ENCODE measurements around the gene SLC7A6.

SLC7A6 gene

DNA sequence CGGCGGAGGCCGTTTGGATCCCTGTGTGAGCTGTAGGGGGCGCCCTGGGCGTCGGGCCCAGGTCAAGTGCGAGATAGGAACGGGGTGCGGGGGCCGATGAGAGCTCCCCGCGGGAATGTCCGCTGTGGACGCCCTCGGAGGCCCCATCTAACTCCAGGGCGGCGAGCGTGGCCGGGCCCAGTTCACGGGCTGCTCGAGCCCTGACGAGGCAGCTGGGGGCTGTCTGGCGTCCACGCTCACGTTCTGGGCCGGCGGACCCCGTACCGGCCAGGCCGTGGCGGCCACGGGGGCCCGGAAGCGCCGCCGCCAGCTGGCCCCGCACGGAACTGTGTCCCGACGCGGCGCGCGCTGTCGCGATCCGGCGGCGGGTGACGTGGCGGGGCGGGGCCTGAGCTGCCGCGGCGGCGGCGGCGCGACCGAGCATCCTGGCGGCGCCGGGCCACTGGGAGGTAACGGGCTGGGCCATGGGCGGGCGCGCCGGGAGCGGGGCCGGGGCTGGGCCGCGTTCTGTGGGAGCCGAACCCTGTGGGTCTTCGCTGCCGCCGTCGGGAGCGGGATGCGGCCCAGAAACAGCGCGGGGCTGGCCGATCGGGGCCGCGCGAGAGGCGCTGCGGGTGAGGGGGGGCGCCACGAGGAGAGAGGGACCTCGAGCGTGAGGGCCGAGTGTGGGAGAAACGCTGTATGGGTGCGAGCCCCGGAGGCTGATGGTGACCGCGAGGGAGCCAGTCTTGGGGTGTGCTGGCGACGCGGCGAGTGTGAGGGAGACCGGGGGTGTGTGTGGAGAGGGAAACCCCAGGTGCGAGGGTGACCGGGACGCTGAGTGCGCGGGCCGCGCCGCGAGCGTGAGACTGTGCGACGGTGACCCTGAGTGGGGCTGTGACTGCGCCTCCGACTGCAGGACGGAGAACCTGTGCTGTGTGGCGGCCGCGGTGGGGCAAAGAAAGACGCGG lies at the start of gene SLC7A6:
Gene SLC7A6 (plus strand): TSS at position 399 of the 950 bp plus-strand sequence. CDS start 10,201 bp downstream, outside the sequence.
- DNase-seq (ENCODE audit: low read depth in 2 of 2) = no peak

DNA sequence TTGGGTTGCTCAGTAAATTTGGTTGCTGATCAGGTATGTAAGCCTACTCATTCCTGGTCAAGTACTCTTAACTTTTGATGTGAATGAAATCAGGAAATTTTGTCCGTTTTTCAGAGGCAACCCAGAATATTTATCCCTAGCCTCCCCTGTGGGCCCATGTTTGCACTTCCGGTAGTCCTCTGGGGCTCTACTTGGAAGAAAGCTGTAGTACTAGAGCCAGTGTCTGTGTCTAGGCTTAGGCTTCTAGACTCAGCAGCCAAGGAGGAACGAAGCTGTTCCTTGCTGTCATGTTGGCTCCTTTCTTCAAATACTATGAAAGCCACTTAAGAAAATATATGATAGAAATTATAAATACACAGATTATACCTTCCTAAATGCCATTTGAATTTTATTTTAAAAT lies 49.6 kb upstream of the SLC7A6 start:
- DNase-seq (ENCODE audit: low read depth in 2 of 2) = no peak

DNA sequence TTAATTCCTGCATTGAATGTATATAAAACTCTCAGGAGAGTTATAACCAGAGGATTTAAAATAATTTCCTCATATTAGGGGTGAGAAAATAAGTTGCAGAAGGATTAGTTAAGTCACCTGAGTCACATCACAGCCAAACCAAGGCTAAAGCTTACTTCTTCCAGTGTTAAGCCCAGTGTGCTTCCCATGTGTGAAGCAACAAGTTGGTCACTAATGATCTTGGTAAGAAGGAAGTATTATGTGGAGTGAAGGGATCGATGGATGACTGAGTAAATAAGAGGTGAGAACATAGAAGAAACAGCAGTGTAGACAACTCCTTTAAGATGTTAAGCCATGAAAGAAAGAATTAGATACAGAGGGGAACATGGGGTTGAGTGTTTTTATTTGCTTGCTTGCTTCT lies 49.0 kb upstream of the SLC7A6 start:
- no peak for DNase-seq (ENCODE audit: low read depth in 2 of 2)

DNA sequence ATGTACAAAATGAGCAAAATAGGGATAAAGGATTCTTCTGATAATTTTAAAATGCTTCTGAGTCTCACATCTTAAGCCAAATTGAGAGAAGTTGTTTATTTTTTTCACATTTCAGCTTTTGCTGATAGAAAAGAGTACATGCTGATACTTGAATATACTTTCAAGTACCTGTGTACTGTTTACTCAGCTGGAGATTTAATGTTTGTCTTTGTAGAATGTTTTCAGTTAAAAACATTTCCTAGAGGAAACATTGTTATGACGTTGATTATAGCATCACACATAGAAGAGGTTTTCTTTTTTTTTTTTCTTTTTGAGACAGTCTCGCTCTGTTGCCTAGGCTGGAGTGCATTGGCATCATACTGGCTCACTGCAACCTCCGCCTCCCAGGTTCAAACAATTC lies 48.1 kb upstream of the SLC7A6 start:
- DNase-seq (ENCODE audit: low read depth in 2 of 2) = no peak

DNA sequence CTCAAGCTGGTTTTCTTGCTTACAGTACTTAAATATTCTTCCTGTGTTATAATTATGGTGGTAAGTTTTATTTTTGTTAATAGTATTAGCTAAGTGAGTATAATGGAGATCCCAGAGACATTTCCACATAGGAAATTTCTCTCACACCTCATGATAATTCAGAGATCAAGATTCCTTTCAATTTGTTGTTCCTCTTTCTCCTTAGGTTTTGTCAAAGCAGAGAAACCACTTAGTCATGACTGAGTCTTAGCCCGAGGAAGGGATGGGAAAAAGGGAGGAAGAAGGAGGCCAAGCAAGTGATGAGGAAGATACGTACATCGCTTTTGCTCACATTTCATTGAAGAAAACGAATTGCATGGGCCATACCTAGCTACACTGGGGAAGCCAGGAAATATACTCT lies 46.8 kb upstream of the SLC7A6 start:
- DNase-seq (ENCODE audit: low read depth in 2 of 2) = no peak

DNA sequence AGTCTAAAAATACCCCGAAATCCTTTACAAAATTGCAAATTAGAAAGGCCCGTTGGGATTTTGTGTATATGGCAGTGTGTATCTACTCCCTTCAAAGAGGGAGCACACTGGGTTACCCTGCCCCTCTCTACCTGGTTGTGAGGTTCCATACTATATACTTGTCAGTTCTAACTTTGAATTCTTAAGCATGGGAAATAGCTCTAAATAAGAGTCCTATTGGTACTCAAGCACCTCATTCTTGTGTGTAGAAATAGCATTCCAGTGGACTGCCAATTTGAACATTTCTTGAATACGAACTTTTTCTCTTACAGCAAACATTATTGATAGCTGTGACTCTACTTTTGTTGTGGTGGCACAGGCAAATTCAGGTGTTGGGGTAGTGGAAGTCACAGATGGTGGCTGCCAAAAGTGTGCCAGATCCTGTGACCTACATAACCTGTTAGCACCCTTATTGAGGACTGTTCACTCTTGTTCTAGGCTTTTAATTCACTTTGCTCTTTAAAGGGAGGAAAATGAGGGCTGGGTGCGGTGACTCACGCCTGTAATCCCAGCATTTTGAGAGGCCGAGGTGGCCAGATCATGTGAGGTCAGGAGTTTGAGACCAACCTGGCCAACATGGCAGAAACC lies 44.5 kb upstream of the SLC7A6 start:
- no peak for DNase-seq (ENCODE audit: low read depth in 2 of 2)

DNA sequence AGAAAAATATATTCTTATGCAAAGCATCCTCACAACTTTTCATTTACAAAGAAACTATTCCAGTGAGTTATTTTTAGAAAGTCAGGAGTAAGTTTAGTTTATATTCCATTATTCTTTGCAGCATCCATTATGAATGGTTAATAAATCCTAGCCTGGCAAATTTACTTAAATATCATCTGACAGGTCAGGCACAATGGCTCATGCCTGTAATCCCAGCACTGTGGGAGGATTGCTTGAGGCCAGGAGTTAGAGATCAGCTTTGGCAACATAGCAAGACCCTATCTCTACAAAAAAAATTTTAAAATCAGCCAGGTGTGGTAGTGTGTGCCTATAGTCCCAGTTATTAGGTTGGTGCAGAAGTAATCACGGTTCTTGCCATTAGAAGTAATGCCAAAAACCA lies 41.3 kb upstream of the SLC7A6 start:
- no peak for DNase-seq (ENCODE audit: low read depth in 2 of 2)

DNA sequence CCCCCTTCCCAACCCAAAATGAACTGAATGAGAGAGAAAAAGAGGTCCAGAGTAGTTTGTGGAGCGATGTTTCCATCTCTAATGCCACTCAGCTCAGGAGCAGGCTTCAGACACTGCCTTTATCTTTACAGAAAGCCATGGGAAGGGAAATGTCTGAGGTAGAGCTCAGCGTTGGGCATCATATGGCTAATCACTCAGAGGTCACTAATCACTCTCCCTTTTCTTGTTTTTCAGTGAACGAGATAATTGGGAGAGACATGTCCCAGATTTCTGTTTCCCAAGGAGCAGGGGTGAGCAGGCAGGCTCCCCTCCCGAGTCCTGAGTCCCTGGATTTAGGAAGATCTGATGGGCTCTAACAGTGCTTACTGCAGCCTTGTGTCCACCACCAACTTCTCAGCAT lies 38.2 kb upstream of the SLC7A6 start:
- DNase-seq (ENCODE audit: low read depth in 2 of 2) = no peak

DNA sequence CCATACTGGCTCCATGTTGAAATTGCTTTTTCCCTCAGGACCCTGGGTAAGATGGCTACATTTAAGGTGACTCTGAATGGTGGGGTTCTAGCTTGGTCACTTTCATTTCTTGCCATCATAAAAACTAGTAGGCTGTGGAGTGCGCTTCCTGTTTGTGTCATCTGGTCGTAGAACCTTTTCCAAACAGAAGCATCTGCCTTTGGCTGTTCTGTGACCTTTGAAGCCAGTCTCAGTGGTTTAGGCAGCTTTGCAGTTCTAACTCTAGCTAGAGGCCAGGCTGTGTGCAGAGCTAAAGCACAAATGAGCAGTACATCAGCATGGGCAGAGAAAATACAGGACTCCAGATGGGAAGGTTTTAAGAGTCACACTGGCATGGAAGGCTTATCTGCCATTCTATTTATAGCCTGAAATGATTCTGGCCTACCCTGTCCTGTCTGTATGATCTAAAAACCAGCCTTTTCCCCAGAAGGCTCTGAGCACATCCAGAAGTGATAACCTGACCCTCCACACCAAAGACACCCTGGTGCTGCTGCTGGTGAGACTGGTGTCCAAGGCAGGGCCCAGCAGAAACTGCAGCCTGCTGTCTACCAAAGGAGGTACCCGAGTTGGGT lies 37.0 kb upstream of the SLC7A6 start:
- DNase-seq (ENCODE audit: low read depth in 2 of 2) = no peak

DNA sequence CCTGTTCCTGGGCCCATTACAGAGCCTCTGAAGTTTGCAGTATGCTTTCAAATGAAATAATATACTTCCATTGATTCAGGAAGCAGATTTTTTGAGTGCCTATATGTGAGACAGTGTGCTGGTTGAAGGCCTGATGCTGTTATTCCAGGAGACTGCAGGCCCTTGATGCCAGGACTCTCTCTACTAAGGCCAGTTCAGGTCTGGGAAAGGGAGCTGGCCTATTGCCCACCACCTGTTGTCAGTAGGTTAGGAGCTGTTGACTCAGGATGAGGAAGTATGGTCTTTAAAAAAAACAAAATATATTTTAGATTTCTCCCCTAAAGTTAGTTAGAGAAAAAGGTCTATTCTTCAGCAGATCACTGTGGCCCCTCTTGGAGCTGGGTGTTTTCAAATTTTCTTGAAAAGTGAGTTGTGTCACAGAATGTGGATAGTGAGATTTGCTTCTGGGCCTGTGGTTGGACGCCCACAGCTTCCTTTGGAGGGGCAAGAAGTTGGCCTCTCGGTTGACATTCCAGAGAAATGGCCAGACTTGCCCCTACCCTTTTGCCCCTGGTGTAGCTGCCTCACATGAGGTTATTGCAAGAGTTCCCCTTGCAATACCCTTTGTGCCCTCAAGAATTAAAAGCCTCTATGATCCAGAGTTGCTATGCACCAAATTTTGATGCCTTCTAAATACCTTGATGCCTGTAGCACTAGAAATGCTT lies 36.3 kb upstream of the SLC7A6 start:
- DNase-seq (ENCODE audit: low read depth in 2 of 2) = no peak

DNA sequence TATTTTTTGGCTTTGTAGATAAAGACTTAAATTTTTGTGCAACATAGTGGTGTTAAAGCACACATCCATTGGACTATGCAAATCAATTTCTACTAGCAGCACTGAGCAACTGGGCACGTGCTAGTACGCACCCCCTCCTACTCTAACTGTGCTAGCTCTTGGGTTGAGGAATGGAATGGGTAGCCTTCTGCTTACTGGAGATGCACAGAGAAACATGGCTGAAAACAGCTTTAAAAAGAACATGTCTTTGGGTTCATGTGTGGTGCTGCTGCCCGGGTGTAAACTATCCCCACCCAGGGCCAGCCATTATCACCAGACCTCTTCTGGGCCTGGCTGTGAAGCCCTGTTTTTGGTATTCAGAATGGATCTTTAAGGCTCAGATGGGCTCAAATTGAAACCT lies 35.7 kb upstream of the SLC7A6 start:
- no peak for DNase-seq (ENCODE audit: low read depth in 2 of 2)

DNA sequence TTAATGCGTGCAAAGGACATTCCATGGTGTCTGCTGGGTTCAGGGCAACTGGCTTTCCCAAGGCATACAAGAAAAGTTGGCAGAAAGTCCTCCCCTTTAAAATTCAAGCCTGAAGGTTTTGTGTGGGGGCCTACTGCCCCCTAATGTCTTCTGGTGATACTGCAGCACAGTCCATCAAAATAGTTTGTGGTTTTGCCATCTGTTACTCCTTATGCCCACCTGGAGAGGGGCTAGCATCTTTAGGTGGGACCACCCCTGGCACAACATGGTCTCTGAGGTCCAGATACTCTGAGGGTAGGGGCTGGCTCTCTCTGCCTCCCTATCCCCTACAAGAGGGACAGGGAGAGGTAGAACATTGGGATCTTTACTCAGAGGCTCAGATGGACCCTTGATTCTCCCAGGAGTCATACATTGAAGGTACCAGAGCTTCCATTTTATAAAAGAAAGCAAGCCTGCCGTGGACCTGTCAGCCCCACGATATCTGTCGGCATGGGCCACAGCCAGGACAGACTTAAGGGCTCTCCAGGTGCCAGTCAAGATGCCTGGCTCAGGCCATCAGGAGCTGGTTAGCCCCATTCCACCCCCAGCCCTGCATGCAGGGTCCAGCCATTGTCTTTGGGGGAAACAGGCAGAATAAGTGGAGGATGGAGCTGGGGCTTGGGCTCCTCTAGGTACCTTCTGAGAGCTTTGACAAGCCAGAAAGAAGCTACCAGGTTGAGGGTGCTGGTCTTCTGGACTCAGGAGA lies 34.7 kb upstream of the SLC7A6 start:
- peak in 1 of 2 experiments; percentile 38 for DNase-seq (ENCODE audit: low read depth in 2 of 2)

DNA sequence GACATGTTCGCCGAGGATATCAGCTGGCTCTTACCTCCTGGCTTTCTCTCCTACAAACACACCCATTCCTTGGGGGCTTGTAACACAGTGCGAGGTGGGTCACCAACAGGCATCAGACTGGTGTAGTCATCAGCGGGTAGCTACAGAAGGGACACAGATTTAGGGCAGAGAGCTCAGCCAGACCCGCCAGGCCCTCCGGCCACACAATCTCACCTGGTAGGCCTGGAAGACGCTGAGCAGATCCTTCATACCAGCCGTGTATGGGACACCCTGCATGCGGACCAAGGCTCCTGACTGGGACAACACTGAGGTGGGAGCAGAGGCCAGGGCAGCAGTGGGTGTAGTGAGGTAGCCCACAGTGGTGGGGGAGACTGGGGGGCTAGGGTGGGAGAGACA lies 34.2 kb upstream of the SLC7A6 start:
- no peak for DNase-seq (ENCODE audit: low read depth in 2 of 2)

DNA sequence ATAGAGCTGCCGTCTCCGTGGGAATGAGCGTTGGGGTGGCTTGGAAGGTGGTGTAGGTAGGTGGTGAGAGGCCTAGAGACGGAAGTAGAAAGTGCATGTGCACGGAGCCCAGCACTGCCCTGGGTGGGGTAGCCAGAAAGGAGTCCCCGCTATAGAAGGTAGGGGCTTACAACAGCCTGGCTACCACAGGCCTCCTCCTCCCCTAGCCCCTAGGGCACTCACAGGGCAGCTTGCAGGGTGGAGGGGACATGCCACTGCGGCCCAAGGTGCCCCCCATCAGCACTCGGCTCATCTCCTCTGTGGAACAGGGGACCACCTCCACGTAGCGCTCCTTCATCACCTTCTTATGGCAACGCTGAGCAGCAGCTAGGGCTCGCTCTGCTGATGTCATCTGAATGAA lies 33.4 kb upstream of the SLC7A6 start:
- no peak for DNase-seq (ENCODE audit: low read depth in 2 of 2)

DNA sequence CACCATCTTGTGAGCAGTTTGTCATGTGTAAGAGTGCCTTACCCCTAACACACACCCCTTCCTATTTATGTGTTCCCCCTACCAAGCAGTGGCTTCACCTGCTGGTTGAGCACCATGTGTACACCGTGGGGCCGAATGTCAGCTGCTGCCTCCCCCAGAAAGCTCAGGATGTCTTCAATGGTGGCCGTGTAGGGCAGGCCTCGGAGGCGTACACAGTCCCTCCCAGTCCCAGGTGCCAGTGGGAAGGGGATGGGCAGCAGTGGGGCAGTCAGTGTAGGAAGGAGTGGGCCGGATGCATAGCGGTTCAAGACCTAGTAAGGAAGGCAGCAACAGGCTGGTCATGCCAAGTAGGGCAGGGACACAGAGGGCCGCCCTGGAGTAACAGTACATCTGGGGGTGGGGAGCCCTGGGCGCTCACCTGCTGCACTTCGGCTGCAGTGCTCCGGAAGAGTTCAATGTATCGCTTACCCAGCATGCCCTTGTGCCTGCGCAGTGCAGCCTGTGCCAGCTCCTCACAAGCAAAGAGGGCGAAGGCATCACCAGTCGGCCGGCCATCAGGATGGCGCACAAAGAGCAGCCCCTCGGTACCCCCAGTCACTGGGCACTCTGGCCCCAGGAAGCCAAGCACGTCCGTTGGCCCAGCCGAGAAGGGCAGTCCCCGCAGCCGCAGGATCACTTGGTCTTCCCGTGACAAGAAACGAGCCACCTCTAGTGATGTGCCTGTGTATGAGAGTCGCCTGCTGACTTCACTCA lies 32.8 kb upstream of the SLC7A6 start:
- no peak for DNase-seq (ENCODE audit: low read depth in 2 of 2)

DNA sequence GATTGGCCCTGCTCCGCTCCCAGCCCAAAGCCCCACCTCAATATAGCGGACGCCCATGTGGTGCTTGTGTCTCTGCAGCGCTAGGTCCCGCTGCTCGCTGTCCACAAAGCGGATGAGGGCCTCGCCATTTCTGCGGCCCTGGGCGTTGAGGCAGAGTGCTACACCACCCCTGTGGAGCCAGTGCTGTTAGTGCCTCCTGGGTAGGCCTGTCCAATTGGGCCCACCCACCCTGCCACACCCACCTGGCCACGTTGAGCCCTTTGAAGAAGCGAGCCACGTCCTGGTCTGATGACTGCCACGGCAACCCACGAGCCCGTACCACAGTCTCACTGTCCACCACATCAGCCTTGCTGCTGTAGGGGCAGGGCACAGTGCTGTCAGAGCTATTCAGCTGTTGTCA lies 32.0 kb upstream of the SLC7A6 start:
- DNase-seq (ENCODE audit: low read depth in 2 of 2) = no peak

DNA sequence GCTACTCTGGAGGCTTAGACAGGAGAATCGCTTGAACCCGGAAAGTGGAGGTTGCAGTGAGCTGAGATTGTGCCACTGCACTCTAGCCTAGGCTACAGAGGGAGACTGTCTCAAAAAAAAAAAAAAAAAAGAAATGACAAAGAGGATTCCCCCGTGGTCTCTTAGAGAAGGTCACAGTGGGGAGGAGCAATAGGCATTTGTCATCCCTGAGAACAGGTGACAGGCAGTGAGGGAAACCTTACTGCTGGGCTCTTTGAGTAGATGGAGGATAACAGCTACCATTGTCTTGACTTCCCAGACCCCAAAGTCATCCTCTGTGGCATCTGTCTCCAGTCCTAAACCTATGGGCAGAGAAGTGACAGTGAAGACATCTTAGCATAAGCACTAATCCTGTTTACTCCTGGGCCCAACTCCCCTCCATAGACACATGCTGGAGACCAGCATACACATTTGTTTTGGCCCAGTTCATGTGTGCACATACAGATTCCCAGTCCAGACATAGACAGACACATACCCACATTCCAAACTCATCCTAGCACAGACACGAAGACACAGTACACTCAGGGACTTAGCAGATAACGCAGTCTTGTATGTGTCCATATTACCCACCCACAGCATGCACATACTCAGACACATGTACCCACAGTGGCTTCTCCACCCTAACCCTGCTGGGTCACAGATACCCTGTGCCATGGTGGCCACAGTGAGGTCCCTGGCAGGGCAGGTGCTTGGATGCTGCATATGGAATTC lies 31.1 kb upstream of the SLC7A6 start:
- DNase-seq (ENCODE audit: low read depth in 2 of 2) = no peak

DNA sequence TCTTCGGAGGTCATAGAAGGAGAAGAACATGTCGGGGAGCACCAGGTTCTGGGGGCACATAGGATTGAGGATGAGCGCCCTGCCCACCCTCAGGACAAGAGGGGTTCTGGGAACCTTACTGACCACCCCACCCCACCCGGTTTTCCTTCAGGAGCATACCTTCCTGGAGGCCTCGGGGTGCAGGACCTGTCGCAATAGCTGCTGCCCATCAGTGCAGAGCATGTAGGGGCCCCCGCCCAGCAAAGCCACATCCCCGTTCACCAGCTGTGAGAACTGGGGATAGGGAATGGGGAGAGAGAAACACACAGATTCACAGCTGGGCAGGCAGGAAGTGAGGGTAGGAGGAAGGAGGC lies 30.5 kb upstream of the SLC7A6 start:
- DNase-seq (ENCODE audit: low read depth in 2 of 2) = no peak

DNA sequence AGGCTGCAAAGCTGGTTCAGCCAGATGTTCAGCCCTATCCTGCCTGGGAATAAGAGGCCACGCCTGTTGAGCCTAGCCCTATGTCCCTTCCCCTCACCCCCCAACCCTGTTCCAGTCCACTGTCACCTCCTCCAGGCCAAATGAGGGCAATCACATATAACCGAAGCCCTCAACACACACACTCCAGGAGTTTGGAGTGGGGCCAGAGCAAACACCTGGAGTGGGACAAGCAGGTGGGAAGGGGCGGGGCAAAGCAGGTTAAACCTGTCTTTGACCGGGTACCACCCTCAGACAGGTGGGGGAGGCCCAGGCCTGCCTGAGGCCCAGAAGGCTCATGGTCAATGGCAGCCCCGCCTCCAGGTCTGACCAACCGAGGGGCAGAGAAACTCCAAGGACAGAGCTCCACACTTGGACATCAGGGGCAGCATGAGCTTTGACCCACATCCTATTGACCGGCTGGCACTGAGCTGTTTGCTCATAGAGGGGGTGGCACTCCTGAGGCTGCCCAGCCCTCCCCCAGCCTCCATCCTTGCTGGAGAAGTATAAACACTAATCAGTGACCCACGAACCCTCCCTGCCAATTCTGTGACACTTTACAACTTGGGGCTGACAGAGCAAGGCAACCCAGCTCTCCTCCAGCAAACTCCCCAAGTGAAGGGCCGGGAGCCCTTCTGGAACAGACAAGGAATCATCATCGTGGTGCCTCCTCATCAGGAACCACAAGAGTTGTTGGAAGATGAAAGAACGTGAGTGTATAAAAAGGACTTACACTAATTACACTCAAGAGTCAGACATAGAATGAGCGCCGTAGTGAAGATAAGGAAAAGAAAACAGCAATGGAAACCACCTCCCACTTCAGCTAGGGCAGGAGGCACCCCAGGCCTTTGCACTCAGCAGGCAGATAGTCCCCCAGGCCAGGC lies 29.9 kb upstream of the SLC7A6 start:
- DNase-seq (ENCODE audit: low read depth in 2 of 2) = no peak
